H1 (cell line): Measurements from ENCODE around the gene SFR1. TPM values are rescaled to one million over a fixed set of nuclear protein-coding genes. Genes with fewer than 3 reads are reported as not detected.

ENCODE experiments used
- CTCF ChIA-PET: fragments of 300-600 bp; sonication (Branson Sonifier 250); formaldehyde crosslinking; loops from one replicate; lab custom pipeline; 2021; ENCODE audit not compliant: partially characterized antibody; lab: Charles Lee
- POLR2A ChIA-PET: fragments of 300-600 bp; sonication (Branson Sonifier 250); formaldehyde crosslinking; loops from one replicate; lab custom pipeline; 2021; ENCODE audit warnings: inconsistent platforms; ENCODE audit not compliant: partially characterized antibody; lab: Charles Lee
- DNase-seq, 2 experiments: peaks; one replicate each; pipeline versions ENCODE4 v3.0.0 to v3.0.0-alpha.2; 2010 to 2022; ENCODE audit warnings: low spot score in 2 of 2, low read depth in 1 of 2, mixed read lengths in 1 of 2
- FAIRE-seq: peaks from 2 replicates; lab custom pipeline; 2011; peaks lifted over from hg19 to GRCh38; lab: Jason Lieb, UNC
- H2AFZ ChIP-seq: 2 replicates; pipeline ENCODE4 v1.8.1; 2012; ENCODE audit warnings: low read length, inconsistent platforms
- H2AK5ac ChIP-seq: 2 replicates; pipeline ENCODE4 v1.6.1; 2013; ENCODE audit warnings: low read depth, low read length
- H2BK120ac ChIP-seq: replicated peaks from 2 replicates; pipeline ENCODE3; 2013; ENCODE audit warnings: low read depth, low read length, inconsistent platforms
- H2BK12ac ChIP-seq: 2 replicates; pipeline ENCODE4 v1.6.1; 2013; ENCODE audit warnings: low read depth, low read length
- H2BK15ac ChIP-seq: 2 replicates; pipeline ENCODE4 v1.6.1; 2013; ENCODE audit warnings: low read length
- H2BK20ac ChIP-seq: 2 replicates; pipeline ENCODE4 v1.6.1; 2013; ENCODE audit warnings: low read length
- H2BK5ac ChIP-seq: 2 replicates; pipeline ENCODE4 v1.6.1; 2013; ENCODE audit warnings: low read depth, low read length
- H3K14ac ChIP-seq: 2 replicates; pipeline ENCODE4 v1.6.1; 2013; ENCODE audit warnings: inconsistent platforms; ENCODE audit not compliant: insufficient read length
- H3K18ac ChIP-seq: 2 replicates; pipeline ENCODE4 v1.6.1; 2013; ENCODE audit warnings: low read length; ENCODE audit errors: extremely low read depth
- H3K23ac ChIP-seq: 2 replicates; pipeline ENCODE4 v1.6.1; 2013; ENCODE audit warnings: inconsistent platforms; ENCODE audit not compliant: insufficient read length
- H3K23me2 ChIP-seq: 2 replicates; pipeline ENCODE4 v1.6.1; 2013; ENCODE audit warnings: low read depth, low read length
- H3K27ac ChIP-seq: 2 replicates; pipeline ENCODE4 v1.6.1; 2011; ENCODE audit warnings: low read depth, low read length, inconsistent platforms
- H3K27me3 ChIP-seq, 4 experiments: replicated peaks in 1 of 4; 1 replicate in 1 of 4; 2 replicates in 3 of 4; pipeline versions ENCODE4 v1.6.1 to v1.8.1; 2011 to 2013; ENCODE audit warnings: low read length in 3 of 4, mild to moderate bottlenecking in 3 of 4, inconsistent platforms in 2 of 4, mixed read lengths in 2 of 4, moderate library complexity in 1 of 4; ENCODE audit not compliant: control insufficient read depth in 3 of 4, insufficient read depth in 3 of 4; ENCODE audit errors: extremely low read depth in 1 of 4
- H3K36me3 ChIP-seq, 4 experiments: 2 replicates each; pipeline versions ENCODE4 v1.6.1 to v1.8.1; 2011 to 2013; ENCODE audit warnings: mild to moderate bottlenecking in 4 of 4, low read length in 3 of 4, moderate library complexity in 2 of 4, control low read depth in 1 of 4, inconsistent platforms in 1 of 4; ENCODE audit not compliant: insufficient read depth in 4 of 4, control insufficient read depth in 2 of 4
- H3K4ac ChIP-seq: replicated peaks from 2 replicates; pipeline ENCODE3; 2013; ENCODE audit warnings: low read length, low read depth, mixed read lengths, inconsistent platforms; ENCODE audit not compliant: insufficient read length
- H3K4me1 ChIP-seq, 4 experiments: replicated peaks in 1 of 4; 1 replicate in 1 of 4; 2 replicates in 3 of 4; pipeline versions ENCODE4 v1.6.1 to v1.8.1; 2011 to 2013; ENCODE audit warnings: low read length in 3 of 4, inconsistent platforms in 2 of 4, mixed read lengths in 1 of 4; ENCODE audit not compliant: insufficient read depth in 4 of 4, control insufficient read depth in 3 of 4
- H3K4me2 ChIP-seq, 2 experiments: 2 replicates each; pipeline versions ENCODE4 v1.6.1 to v1.8.1; 2011 to 2013; ENCODE audit warnings: low read depth in 2 of 2, low read length in 2 of 2, control low read depth in 1 of 2, inconsistent platforms in 1 of 2, mild to moderate bottlenecking in 1 of 2; ENCODE audit not compliant: insufficient read depth in 1 of 2
- H3K4me3 ChIP-seq, 4 experiments: fragments of 200-600, 300-600 bp in 1 of 4; sonication (generic), shearing (Covaris generic), sonication (Bioruptor Twin) in 1 of 4; 2 replicates each; pipeline versions ENCODE4 v1.5.1 to v1.8.1; 2011 to 2016; ENCODE audit warnings: low read length in 4 of 4, low read depth in 3 of 4, control low read depth in 2 of 4, inconsistent platforms in 2 of 4, mild to moderate bottlenecking in 2 of 4, mixed read lengths in 1 of 4, moderate library complexity in 1 of 4; ENCODE audit not compliant: insufficient read depth in 2 of 4; ENCODE audit errors: extremely low read depth in 1 of 4
- H3K56ac ChIP-seq: replicated peaks from 2 replicates; pipeline ENCODE3; 2013; ENCODE audit warnings: low read depth, mild to moderate bottlenecking, mixed read lengths, low read length, inconsistent platforms; ENCODE audit not compliant: insufficient read length
- H3K79me1 ChIP-seq: 2 replicates; pipeline ENCODE4 v1.6.1; 2013; ENCODE audit warnings: low read depth, low read length, control low read depth
- H3K79me2 ChIP-seq, 2 experiments: 2 replicates each; pipeline versions ENCODE4 v1.6.1 to v1.8.1; 2012 to 2013; ENCODE audit warnings: low read length in 2 of 2, mild to moderate bottlenecking in 2 of 2, inconsistent platforms in 1 of 2; ENCODE audit not compliant: insufficient read depth in 2 of 2, control insufficient read depth in 1 of 2
- H3K9ac ChIP-seq, 4 experiments: replicated peaks in 1 of 4; 1 replicate in 1 of 4; 2 replicates in 3 of 4; pipeline versions ENCODE4 v1.6.1 to v1.8.1; 2011 to 2013; ENCODE audit warnings: low read depth in 3 of 4, low read length in 3 of 4, control low read depth in 2 of 4, mild to moderate bottlenecking in 2 of 4, moderate library complexity in 2 of 4, inconsistent platforms in 1 of 4; ENCODE audit errors: extremely low read depth in 1 of 4
- H3K9me3 ChIP-seq, 2 experiments: 2 replicates each; pipeline versions ENCODE4 v1.6.1 to v1.8.1; 2012 to 2013; ENCODE audit warnings: mild to moderate bottlenecking in 2 of 2, moderate library complexity in 2 of 2, control low read depth in 1 of 2, inconsistent platforms in 1 of 2, low read depth in 1 of 2, low read length in 1 of 2, mixed read lengths in 1 of 2; ENCODE audit not compliant: insufficient read depth in 2 of 2
- H4K20me1 ChIP-seq, 2 experiments: replicated peaks in 1 of 2; 2 replicates each; pipeline versions ENCODE3 to v1.8.1; 2011 to 2013; ENCODE audit warnings: inconsistent platforms in 2 of 2, low read length in 2 of 2, mild to moderate bottlenecking in 1 of 2; ENCODE audit not compliant: insufficient read depth in 2 of 2, control insufficient read depth in 1 of 2
- H4K5ac ChIP-seq: 2 replicates; pipeline ENCODE4 v1.6.1; 2013; ENCODE audit warnings: low read length, low read depth, mixed read lengths, inconsistent platforms; ENCODE audit not compliant: insufficient read length
- H4K8ac ChIP-seq: 2 replicates; pipeline ENCODE4 v1.8.0; 2013; ENCODE audit warnings: mild to moderate bottlenecking, moderate library complexity, low read length, inconsistent platforms; ENCODE audit not compliant: insufficient read depth; ENCODE audit errors: extremely low read depth
- H4K91ac ChIP-seq: replicated peaks from 2 replicates; pipeline ENCODE3; 2013; ENCODE audit warnings: low read length, mixed read lengths, inconsistent platforms; ENCODE audit not compliant: insufficient read length
- CREB1 ChIP-seq: IDR thresholded peaks from 2 replicates; pipeline ENCODE4 v1.6.1; 2012; ENCODE audit warnings: inconsistent platforms
- EP300 ChIP-seq, 2 experiments: IDR thresholded peaks; 1 replicate in 1 of 2; 2 replicates in 1 of 2; pipeline ENCODE4 v1.6.1; 2011 to 2012; ENCODE audit warnings: low read depth in 2 of 2, low read length in 2 of 2, mild to moderate bottlenecking in 2 of 2, borderline replicate concordance in 1 of 2, inconsistent platforms in 1 of 2, moderate library complexity in 1 of 2
- HDAC6 ChIP-seq: IDR thresholded peaks from one replicate; pipeline ENCODE4 v1.7.1; 2012; ENCODE audit warnings: low read depth, mild to moderate bottlenecking, inconsistent platforms, low read length, moderate library complexity
- NRF1 ChIP-seq: IDR thresholded peaks from 2 replicates; pipeline ENCODE4 v1.6.1; 2011; ENCODE audit warnings: mild to moderate bottlenecking, low read depth, low read length, improper control_type of control experiment
- POLR2AphosphoS5 ChIP-seq: IDR thresholded peaks from 2 replicates; pipeline ENCODE4 v1.6.1; 2011; ENCODE audit warnings: low read depth, low read length
- WGBS, 2 experiments: shearing (Covaris generic) in 1 of 2; methylation state at CpG; one replicate each; pipeline versions ENCODE4 v1.1.6 to v1.1.7; 2013 to 2015; ENCODE audit warnings: low lambda C conversion rate in 2 of 2, mixed read lengths in 2 of 2, inconsistent platforms in 1 of 2, low coverage in 1 of 2, missing lambda C conversion rate in 1 of 2; ENCODE audit not compliant: insufficient replicate concordance in 2 of 2, insufficient coverage in 1 of 2, insufficient read length in 1 of 2; ENCODE audit errors: extremely low coverage in 1 of 2, missing lambda C conversion rate in 1 of 2; 5-methylcytosine and 5-hydroxymethylcytosine counted together
- polyA plus RNA-seq, 7 experiments: library from polyadenylated mRNA; depleted of rRNA in 3 of 7; stranded (reverse) in 5 of 7; unstranded in 2 of 7; fragments of >200 nt in 5 of 7; fragments of 200-250 nt in 2 of 7; gene quantifications; 1 replicate in 5 of 7; 2 replicates in 1 of 7; 4 replicates in 1 of 7; pipeline versions ENCODE4 v1.2.1 to v1.2.3, GENCODE V29; 2011 to 2013; ENCODE audit warnings: missing spikeins in 2 of 7, mixed read lengths in 2 of 7
- total RNA-seq: library from RNA; stranded (reverse); fragmentation: NEBNext Ultra II Directional; extraction: Animal tissue kit (Norgen Biotek cat#: 25700); gene quantifications from 2 replicates; pipeline ENCODE4 v1.2.1, GENCODE V29; 2021
- TF ChIP-seq, protein P1 (sequence below): IDR thresholded peaks from 2 replicates; pipeline ENCODE4 v1.6.1; 2012; ENCODE audit warnings: inconsistent platforms
- TF ChIP-seq, protein P2 (sequence below): IDR thresholded peaks from 2 replicates; pipeline ENCODE4 v1.6.1; 2012; ENCODE audit warnings: low read length, inconsistent platforms

Gene SFR1
- total and polyA plus RNA-seq, 2 of the 8 experiments (the other 6 are each of a cell fraction or from before 2014, with no cell fraction given), result 3.4 to 7.7 TPM

DNA sequence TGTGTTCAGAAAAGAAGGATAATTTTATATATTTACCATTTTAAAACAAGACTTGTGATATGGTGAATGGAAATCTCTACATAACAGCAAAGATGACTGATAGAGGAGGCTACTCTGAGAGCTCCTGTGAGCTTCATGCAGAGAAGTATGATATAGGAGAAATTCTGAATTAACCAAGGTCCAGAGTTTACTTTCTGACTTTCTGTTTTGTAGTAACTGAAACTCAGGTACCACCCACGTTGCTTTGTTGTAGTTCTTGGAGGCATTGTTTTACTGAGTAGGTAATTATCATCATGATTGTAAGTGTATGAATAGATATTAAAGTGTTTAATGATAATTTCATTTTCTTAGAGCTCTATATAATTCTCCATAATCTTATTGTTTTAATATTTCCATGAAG lies 18.0 kb upstream of the SFR1 start:
- WGBS, 2 experiments, result 77% methylated on average over 1 of the region's 1 CpG; no CpG with 5 or more reads in 1 of the 2 experiments
- no peak overlapping the region for H2AFZ ChIP-seq
- no peak overlapping the region for H3K56ac ChIP-seq
- H3K9ac ChIP-seq, result no peak overlapping the region
- H4K8ac ChIP-seq, result no peak overlapping the region
- no peak overlapping the region for H3K14ac ChIP-seq
- H2BK15ac ChIP-seq, result no peak overlapping the region
- H4K91ac ChIP-seq, result no peak overlapping the region
- no peak overlapping the region for H2AK5ac ChIP-seq
- peaks cover 0 to 2% (median 0%) of the 10 kb centered on the region in 4 experiments; a peak in 1 of 7 replicates for H3K4me1 ChIP-seq
- CTCF ChIA-PET, result interaction anchor here (0.6 to 1.8 kb wide), 5 partner anchors 11 to 182 kb away, joined by 3 to 6 read pairs (median 4); partner anchors contain the start of gene SFR1
- H2BK12ac ChIP-seq, result no peak overlapping the region
- POLR2A ChIA-PET, result interaction anchor here (0.6 to 1.5 kb wide), 2 partner anchors 18 to 27 kb away, joined by 3 to 4 read pairs; partner anchors contain the start of gene SFR1
- no peak for FAIRE-seq
- H2BK20ac ChIP-seq, result no peak overlapping the region
- H3K27me3 ChIP-seq, result no peaks in the 10 kb centered on the region
- no peaks in the 10 kb centered on the region for H4K20me1 ChIP-seq
- TF ChIP-seq, protein P1, sequence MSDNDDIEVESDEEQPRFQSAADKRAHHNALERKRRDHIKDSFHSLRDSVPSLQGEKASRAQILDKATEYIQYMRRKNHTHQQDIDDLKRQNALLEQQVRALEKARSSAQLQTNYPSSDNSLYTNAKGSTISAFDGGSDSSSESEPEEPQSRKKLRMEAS, result no peak
- TF ChIP-seq NRF1 (no peak), POLR2AphosphoS5 (no peak), CREB1 (no peak), HDAC6 (no peak), EP300 (IDR thresholded peaks at IDR 0.05; ENCODE audit: borderline replicate concordance in 1 of 2, low read depth in 2 of 2, low read length in 2 of 2) (no peak)
- TF ChIP-seq, protein P2, sequence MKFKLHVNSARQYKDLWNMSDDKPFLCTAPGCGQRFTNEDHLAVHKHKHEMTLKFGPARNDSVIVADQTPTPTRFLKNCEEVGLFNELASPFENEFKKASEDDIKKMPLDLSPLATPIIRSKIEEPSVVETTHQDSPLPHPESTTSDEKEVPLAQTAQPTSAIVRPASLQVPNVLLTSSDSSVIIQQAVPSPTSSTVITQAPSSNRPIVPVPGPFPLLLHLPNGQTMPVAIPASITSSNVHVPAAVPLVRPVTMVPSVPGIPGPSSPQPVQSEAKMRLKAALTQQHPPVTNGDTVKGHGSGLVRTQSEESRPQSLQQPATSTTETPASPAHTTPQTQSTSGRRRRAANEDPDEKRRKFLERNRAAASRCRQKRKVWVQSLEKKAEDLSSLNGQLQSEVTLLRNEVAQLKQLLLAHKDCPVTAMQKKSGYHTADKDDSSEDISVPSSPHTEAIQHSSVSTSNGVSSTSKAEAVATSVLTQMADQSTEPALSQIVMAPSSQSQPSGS, result no peak
- no peaks in the 10 kb centered on the region for H3K36me3 ChIP-seq
- H3K4ac ChIP-seq, result no peak overlapping the region
- H3K4me3 ChIP-seq, result no peak overlapping the region
- no peak for DNase-seq
- H3K79me1 ChIP-seq, result no peaks in the 10 kb centered on the region
- no peak overlapping the region for H3K27ac ChIP-seq
- no peak overlapping the region for H2BK120ac ChIP-seq
- no peak overlapping the region for H3K18ac ChIP-seq
- no peaks in the 10 kb centered on the region for H3K9me3 ChIP-seq
- no peaks in the 10 kb centered on the region for H3K23me2 ChIP-seq
- H4K5ac ChIP-seq, result no peak overlapping the region
- H3K23ac ChIP-seq, result no peak overlapping the region
- no peak overlapping the region for H3K4me2 ChIP-seq
- no peak overlapping the region for H2BK5ac ChIP-seq
- H3K79me2 ChIP-seq, result no peaks in the 10 kb centered on the region
